HG03103 (cell line): ENCODE measurements around the gene CISD2.
"Not testable (repeated sequence)": the region's sequence is repeated elsewhere in the genome, so short reads cannot be mapped to it uniquely, and the experiment has no call there.

Experiments used
- ATAC-seq: cut with Tn5 transposase; IDR thresholded peaks from one replicate; pipeline ENCODE4 v1.9.1; 2021; ENCODE audit warnings: low read depth; ENCODE audit not compliant: unreplicated experiment

The CISD2 gene

GRCh38 chr4:102868781-102869568, at the start of gene CISD2:
CISD2 (plus strand) TSS chr4:102868992; CDS start chr4:102869085, 93 bp downstream.
- peak; percentile 80 for ATAC-seq

- not testable (repeated sequence) for ATAC-seq
Measured at GRCh38 chr4:102819100-102819499, 49.7 kb upstream of the CISD2 start.

- ATAC-seq = no peak
Measured at GRCh38 chr4:102819588-102820365, 49.0 kb upstream of the CISD2 start.

- ATAC-seq = no peak
Measured at GRCh38 chr4:102823464-102823863, 45.3 kb upstream of the CISD2 start.

GRCh38 chr4:102823897-102824296, 44.9 kb upstream of the CISD2 start:
- ATAC-seq = no peak

- ATAC-seq = no peak
Measured at GRCh38 chr4:102824398-102824797, 44.4 kb upstream of the CISD2 start.

GRCh38 chr4:102825261-102826091, 43.3 kb upstream of the CISD2 start:
- ATAC-seq = no peak

- no peak for ATAC-seq
Measured at GRCh38 chr4:102826105-102826889, 42.5 kb upstream of the CISD2 start.

GRCh38 chr4:102826890-102827673, 41.7 kb upstream of the CISD2 start, which contains the start of gene UBE2D3:
UBE2D3 (minus strand) TSS chr4:102827551; CDS start chr4:102826508, 1,043 bp downstream.
- peak; percentile 22 for ATAC-seq

GRCh38 chr4:102827674-102828496, 40.9 kb upstream of the CISD2 start:
- ATAC-seq = peak; percentile 70

GRCh38 chr4:102828497-102828808, 40.3 kb upstream of the CISD2 start:
- no peak for ATAC-seq

GRCh38 chr4:102829803-102830202, 39.0 kb upstream of the CISD2 start:
- no peak for ATAC-seq

GRCh38 chr4:102832105-102832504, 36.7 kb upstream of the CISD2 start:
- no peak for ATAC-seq

GRCh38 chr4:102832667-102833066, 36.1 kb upstream of the CISD2 start:
- ATAC-seq = no peak

- no peak for ATAC-seq
Measured at GRCh38 chr4:102836596-102836995, 32.2 kb upstream of the CISD2 start.

GRCh38 chr4:102842367-102842766, 26.4 kb upstream of the CISD2 start:
- no peak for ATAC-seq

- no peak for ATAC-seq
Measured at GRCh38 chr4:102843273-102843672, 25.5 kb upstream of the CISD2 start.

- ATAC-seq = no peak
Measured at GRCh38 chr4:102843938-102844337, 24.9 kb upstream of the CISD2 start.

- no peak for ATAC-seq
Measured at GRCh38 chr4:102847687-102848086, 21.1 kb upstream of the CISD2 start.
